C4-2B (cell line): Measurements from ENCODE around the gene MARCHF11.

Source experiments
- ZFX ChIP-seq: fragments of 450-650 bp; IDR thresholded peaks from 2 replicates; pipeline ENCODE4 v1.6.1; 2017
- TF ChIP-seq, protein P1 (sequence below): fragments of 450-650 bp; conservative IDR thresholded peaks from 2 replicates; pipeline ENCODE4 v1.5.1; 2017; ENCODE audit warnings: mild to moderate bottlenecking

DNA sequence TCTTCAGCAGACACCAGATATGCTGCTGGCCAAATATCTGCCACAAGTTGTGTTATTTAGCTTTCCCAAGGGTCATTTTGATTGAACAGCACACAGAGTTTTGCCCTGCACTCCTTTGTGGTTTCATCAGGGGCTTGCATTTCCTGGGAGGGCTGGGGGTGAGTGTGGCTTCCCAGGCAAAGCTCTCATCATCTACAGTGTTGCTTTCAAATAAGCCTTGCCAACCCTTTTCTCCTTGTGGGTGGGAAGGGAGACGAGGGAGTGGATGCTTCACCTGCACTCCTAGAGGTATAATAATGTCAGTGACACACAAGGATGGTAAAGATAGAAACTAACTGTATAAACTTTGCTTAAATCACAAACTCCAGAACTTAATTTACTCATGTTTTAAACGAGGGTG lies 107.0 kb downstream of the MARCHF11 start:
- TF ChIP-seq, protein P1, sequence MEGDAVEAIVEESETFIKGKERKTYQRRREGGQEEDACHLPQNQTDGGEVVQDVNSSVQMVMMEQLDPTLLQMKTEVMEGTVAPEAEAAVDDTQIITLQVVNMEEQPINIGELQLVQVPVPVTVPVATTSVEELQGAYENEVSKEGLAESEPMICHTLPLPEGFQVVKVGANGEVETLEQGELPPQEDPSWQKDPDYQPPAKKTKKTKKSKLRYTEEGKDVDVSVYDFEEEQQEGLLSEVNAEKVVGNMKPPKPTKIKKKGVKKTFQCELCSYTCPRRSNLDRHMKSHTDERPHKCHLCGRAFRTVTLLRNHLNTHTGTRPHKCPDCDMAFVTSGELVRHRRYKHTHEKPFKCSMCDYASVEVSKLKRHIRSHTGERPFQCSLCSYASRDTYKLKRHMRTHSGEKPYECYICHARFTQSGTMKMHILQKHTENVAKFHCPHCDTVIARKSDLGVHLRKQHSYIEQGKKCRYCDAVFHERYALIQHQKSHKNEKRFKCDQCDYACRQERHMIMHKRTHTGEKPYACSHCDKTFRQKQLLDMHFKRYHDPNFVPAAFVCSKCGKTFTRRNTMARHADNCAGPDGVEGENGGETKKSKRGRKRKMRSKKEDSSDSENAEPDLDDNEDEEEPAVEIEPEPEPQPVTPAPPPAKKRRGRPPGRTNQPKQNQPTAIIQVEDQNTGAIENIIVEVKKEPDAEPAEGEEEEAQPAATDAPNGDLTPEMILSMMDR = no peak
- TF ChIP-seq ZFX = no peak
